HG03139 (cell line): ENCODE results near the gene ERC2.

Experiments
- ATAC-seq: cut with Tn5 transposase; IDR thresholded peaks from one replicate; pipeline ENCODE4 v1.9.1; 2021; ENCODE audit not compliant: unreplicated experiment

ERC2 gene

DNA sequence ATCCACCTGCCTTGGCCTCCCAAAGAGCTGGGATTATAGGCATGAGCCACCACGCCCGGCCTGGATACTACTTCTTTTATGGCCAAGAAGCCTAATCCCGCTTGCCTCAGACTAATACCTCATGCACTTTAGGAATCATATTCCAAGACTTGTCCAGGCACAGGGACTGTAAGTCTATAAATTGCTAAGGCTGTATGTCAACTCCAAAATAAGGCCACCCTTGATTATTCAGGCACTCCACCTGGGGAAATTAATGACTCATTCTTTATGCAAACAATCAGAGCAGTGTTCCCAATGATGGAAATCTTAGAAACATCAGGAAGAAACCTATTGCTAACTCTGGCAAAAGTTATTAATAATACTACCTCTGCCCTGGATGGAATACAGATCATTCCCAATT, 98.4 kb downstream of the ERC2 start:
- no peak for ATAC-seq

DNA sequence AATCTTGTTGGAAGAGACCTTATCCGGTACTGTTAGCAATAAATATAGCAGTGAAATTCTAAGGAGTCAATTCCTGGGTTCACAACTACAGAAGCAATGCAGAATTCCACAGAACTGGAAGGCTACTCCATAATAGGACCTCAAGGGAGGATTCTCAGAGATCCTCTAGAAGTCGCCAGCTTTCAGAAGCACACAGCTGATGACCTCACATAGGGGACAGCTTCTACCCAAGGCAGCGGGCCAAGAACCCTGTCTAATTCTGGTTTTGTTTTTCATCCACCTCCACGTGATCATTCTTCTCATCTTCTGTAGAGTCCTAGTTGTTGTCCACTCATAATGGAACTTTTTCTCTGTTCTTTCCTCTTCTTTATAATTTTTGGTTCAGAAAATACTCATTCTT, 99.4 kb downstream of the ERC2 start:
- ATAC-seq = no peak

DNA sequence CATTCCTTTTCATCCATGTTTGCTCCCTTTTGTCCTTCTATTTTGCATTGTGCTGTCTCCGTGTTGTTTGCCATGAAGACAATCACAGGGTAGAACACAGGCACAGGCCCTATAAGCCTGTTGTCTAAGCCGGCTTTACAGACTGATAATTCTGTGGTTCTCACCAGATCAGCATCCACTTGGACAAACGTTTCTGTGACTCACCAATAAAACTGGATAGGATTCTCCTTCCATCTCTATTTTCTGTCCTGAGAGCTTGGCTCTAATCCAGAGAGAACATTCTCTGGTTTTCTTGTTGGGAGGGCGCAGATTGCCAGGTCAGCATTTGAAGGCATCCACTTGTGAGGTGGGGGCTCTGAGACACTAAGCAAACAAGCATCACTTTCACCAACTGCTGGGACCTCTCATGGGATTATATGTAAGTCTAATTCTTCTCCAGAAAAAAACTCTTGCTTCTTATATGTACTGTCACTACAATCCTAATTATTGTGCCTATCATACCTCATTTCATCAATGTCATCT, 101.6 kb downstream of the ERC2 start:
- ATAC-seq = no peak

DNA sequence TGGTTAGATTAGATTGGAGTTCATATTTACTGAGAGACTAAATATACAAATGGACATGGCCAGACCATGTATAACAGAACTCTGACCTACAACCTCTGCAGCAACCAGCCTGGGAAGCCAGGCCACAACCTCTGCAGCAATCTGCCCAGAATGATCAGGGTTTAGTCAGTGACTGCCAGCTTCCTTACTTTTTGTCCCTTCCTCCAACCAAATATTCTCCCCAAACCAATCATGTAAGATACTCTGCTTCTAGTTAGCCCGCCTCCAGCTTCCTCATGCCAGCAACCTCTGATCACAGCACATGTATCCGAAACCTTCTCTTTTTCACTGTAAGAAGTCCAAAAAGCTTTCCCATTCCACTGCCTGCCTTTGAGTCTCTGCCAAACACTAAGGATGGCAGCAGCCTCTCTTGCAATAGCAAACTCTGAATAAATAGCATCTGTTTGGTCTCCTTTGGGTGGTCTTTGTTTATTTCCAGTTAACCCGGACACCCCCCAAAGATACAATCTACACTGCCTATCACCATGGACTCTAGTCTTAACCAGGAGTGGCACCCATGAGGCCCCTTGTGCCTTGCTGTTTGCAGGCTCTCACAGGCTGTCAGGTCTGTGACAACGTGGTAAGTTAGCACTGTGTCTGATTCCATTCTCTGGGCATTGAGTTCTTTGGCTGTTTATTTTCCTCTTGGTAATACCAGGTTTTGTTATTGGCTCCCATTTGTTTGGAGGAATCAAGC, 102.2 kb downstream of the ERC2 start:
- no peak for ATAC-seq

DNA sequence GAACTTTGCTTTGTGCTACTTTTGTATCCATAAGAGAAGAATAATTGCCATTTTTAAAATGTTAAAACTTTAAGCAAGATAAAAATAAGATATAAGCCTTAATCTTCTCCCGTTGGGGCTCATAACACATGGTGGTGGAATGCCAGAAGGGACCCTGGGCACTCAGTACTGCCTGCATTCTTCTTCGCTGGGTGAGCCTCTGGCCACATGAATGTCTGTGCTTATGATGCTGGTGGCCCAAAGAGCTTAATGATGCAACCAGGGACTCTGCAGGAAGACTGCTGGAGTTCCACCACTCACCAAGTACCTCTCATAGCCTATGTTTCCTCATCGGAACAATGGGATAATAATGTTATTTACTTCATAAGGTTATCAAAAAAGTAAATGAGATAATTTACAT, 103.6 kb downstream of the ERC2 start:
- ATAC-seq = no peak

DNA sequence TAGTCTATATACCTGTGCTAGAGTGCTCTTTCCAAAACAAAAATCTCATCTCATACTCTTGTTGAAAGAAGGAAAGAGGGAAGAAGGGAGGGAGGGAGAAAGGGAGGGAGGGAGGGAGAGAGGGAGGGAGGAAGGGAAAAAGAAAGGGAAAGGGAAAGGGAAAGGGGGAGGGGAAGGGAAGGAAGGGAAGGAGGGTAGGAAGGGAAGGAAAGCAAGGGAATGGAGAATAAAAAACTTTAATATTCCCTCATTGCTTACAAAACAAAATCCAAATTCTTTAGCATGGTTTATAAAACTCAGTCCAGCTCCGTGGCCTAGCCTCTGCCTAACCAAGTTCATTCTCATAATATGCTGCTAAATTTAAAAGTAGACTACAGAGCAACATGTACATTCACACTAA, 104.5 kb downstream of the ERC2 start:
- ATAC-seq = no peak

DNA sequence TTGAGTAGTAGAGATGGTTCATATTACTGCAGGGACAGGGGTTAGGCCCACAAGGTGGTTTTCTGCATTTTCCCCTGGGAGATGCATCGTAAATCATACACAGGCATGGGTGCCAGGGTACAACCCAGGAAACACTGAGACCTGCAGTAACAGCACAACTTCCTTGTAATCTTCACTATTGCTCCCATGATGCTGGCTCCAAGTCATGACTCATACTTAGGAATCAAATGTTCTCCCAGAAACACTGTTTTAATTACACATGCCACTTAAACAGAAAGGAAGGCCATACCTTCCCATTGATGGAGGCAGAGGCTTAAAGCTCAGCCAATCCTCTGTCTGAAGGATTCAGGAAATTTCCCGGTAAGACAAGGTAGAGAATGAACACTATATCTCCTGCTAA, 106.5 kb downstream of the ERC2 start:
- ATAC-seq = no peak

DNA sequence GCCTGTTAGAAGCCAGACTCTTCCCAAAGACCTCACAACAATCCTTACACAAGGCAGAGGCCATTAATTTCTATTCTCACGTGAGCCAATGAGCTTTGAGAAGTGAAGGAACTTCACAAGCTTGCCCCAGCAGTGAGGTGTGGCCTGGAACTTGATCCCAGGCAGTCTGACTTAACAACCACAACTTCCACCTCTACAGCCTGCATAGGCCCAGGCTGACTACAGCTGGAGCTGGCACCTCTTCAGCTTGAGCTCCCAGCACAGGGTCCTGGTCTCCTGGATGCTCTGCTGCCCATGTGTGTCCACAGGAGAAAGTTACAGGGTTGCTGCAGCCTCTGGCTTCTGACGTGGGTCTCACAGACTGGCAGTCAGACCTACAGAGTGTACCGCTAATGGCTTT, 111.0 kb downstream of the ERC2 start:
- ATAC-seq = no peak

DNA sequence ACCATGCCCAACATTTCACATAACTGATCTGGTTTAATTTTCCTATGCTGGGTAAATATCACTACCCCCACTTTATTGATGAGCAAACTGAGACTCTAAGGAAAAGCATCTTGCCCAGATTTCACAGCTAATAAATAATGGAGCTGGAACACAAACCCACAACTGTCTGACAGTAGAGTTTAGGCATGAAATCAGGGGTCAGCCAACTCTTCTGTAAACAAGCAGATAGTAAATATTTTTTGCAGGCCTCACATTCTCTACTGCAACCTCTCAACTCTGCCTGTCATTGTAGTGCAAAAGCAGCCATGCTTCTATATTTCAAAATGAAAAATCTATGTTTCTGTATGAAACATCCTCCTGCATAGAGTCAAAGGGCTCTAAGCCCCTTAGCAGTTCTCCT, 111.5 kb downstream of the ERC2 start:
- no peak for ATAC-seq

DNA sequence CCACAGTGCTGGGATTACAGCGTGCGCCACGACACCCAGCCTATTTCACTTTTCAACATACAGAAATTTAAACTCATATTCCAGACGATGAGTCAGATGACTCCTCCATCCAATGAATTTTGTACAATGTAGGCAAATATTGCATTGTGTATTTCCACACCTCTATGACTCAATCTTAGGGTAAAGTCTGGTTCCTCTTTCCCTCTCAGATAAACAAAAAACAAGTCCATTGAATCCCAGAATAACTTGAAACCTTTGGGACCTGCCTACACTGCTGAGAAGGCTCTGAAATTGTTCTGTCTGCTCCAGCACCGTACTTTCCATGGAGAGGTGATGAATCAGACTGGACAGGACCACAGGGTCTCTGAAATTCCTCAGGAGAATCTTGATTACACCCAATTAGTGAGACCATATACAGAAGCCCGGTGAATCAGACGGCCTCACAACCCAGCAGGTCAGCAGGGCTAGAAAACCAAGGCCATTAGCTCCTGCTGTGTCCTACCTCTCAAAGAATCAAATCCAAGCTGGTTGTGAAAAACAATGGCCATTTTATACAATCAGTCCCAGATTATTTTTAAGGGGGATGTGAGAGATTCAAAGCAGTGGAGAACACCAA, 112.6 kb downstream of the ERC2 start:
- ATAC-seq = no peak

DNA sequence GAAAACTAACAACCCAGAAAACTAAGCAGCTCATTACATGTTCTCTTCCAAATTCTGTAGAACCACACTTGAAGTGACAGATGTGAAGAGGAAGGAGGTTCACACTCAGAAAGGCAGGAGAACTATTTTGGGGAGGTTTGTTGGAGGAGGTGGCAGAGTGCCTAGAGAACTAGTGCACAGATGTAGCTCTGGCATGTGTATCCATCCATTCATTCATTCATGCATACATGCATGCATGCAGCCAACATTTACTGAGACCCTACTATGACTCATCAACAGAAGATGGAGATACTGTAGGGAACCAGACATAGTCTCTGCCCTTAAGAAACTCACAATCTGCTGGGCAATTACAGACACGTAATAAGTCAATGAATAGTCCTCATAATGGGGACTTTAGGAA, 116.7 kb downstream of the ERC2 start:
- no peak for ATAC-seq

DNA sequence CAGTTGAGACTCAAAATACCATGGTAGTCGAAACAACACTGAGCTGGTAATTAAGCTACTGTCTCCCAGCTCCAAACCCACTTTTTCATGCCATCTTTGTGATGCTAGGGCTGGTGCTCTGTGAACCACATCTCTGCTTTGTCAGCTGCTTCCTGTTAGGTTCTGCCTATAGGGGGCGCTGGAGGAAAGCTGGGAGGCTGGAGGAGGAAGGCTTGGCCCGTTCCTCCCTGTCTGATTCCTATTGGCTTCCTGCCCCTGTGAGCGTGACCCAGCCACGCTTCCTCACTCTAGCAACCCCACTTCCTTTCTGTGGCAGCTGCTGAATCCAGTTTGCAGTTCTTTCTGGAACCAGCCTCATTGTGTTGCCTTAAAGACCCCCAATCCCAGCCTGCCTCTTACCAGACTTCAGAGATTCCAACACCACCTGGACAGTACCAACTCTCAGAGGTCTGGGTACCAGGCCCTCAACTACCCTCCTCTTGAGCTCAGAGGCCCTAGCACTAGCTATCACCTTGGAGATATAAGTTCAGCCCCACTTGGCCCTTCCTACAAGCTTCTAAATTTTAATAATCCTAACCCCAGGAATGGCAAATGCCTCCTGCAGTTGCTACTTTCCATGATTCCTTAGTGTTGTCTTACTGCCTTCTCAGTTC, 120.9 kb downstream of the ERC2 start:
- no peak for ATAC-seq

DNA sequence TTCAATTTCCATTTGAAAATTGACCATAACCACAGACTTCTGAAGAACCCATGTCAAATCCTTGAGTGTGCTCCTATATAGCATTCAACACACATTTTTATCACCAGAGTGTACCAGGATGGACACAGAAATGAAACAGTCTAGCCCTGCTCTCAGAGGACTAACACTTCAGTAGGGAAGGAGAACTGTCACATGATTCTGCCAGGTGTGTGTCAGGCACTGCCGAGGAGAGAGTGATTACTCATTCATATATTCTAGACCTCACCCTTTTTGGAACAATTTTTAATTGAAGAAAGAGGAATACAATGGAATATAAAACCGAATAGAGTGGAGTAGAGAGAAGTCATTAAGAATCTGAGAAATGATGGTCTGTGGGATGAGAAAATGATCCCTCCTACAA, 125.8 kb downstream of the ERC2 start:
- ATAC-seq = no peak

DNA sequence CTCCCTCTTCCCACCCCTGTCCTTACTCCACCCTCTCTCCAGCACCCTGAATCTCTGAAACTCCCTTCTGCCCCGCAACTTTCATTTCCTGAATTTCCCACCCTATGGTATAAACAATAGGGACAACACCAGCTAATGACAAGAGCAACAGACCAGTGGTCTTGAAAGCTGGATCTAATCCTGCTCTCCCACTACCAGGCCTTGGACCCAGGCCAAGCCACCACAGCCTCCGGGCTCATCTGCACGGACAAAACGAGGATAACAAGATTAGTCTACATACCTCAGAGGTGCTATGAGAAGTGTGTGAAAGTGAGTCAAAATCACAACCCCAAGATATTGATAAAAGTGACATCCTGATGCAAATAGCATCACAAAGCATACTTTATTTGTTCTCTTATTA, 128.6 kb downstream of the ERC2 start:
- no peak for ATAC-seq

DNA sequence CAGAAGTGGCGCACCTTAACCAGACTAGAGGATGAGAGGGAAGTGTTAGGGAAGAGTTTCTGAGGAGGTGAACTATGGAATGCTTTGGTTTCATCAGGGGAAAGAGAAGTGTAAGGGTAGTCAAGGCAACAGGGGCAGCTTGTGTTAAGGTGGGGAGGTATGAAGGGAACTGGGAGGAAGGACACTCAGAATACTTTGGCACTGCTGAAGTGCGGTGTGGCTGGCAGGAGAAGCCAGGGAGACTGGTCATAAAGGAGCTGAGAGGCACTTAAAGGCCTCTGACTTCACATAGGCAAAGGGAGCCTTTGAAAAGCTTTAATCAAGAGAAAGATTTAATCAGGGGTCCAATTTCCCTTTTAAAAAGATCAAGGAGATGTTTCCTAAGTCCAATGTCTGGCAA, 129.0 kb downstream of the ERC2 start:
- no peak for ATAC-seq

DNA sequence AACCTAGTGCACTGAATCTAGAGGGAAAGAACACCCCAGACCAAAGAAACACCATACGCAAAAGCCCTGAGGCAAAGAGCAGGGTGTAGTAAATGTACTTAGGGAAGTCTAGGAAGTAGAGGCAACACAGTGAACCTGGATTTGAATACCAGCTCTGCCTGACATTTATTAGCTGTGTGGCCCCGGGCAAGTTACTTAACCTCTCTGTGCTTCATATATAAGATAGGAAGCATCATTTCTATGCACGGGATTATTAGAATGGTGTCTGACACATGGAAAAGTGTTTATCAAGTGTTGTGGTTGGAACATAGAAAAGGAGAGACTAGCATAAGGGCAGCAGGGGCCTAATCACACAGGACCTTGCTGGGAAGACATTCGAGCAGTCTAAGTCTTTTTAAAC, 132.2 kb downstream of the ERC2 start:
- ATAC-seq = no peak

DNA sequence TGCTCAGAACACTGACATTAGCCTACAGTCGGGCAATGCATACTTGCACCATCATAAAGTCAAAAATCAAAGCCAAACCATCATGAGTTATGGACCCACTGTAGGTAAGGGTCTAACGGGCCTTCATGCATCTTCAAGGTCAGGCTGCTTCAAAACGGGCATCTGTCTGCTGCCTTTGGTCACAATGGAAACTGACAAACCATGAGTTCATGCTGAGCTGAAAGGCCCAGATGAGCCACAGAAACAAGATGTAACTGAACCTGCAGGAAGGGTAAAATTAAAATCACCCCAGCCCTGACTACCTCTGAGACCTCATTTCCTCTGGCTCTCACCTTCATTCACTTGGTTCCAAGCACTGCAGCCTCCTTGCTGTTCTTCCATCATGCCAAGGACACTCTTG, 143.8 kb downstream of the ERC2 start:
- ATAC-seq = no peak

DNA sequence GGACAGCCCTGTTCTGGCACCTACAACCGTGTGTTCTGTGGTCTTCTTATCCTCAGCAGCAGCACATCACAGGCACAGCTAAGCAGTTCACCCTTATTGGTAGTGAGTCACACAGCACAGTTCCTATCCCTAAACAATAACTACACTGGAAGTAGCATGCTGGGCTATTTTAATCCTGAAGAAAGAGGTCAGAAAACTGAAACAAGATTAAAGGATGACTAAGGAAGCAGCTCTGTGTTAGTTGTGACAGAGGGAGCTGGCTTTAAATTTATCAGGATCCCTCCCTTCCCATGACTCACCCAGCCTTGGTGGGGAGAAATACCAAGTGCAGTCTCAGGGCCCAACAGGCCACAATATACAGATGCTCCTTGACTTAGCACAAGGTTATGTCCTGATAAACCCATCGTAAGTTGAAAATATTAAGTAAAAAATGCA, 144.3 kb downstream of the ERC2 start:
- no peak for ATAC-seq

DNA sequence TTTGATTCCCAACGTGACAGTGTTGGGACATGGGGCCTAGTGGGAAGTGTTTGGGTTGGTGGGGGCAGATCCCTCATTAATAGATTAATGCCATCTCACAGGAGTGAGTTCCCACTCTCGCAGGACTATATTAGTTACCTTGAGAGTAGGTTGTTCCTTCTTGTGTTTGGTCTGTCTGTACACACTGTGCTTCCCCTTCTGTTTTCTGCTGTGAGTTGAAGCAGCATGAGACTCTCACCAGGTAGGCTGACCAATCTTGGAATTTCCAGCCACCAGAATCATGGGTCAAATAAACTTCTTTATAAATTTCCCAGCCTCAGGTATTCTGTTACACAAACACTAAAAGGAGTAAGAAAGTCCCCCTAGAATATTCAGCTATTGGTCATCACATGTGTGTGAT, 145.4 kb downstream of the ERC2 start:
- no peak for ATAC-seq

DNA sequence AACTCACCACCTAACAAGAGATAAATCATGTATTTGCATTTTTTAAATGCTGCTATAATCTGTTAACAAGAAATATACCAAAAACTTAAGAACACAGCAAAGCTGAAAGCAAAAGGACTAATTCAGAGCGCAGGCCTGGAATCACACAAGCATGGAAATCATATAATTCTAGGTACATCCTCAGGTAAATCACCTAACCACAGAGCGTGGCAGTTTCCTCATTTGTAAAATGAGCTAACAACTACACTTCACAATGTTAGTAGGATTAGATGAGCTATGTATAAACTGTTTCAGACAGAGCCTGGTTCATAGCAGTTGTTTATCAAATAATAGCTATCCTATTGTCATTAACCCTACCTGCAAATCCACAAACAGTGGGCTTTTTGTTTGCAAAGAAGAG, 146.4 kb downstream of the ERC2 start:
- ATAC-seq = no peak

DNA sequence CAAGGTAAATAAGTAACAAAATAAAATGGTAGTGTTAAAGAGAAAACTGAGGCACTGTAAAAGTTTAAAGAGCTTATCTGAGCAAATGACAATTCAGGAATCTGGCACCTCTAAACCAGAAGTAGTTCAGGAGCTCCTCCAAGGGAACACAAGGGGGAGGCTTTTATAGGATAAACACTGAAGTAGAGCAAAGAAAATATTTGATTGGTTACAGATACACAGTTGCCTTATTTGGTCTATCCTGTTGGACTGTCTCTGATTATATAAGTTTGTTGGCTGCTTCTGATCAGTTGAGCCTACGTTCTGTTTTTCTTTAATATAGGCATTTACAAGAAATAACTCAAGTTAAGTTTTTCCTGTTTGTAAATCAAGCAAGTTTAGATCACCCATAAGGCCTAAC, 146.9 kb downstream of the ERC2 start:
- ATAC-seq = no peak

DNA sequence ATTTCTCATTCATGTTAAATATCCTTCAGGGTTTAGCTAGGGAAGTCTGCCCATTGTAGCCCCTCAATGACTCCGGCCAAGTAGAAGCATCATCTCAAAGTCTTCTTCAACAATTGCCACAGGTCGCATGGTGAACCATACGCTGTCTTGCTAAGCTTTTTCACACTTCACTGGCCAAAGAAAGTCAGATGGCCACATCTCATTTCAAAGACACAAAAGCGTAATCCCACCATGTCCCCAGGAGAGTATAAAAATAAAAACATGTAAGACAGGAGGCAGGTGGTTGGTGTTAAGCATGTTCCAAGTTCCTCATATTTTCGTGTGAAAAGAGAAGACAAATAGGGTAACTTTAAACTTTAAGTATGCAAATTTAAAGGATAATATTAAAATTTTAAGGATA, 147.4 kb downstream of the ERC2 start:
- no peak for ATAC-seq
